Lower leg skin (tissue), 3 donors: ENCODE results near the gene VRTN.

Experiments
- CTCF ChIP-seq, 3 donors: fragments of 450-650 bp; IDR thresholded peaks; one replicate each; pipeline ENCODE4 v1.5.1; 2016; ENCODE audit warnings: antibody characterized with exemption in 3 of 3, mild to moderate bottlenecking in 3 of 3, moderate library complexity in 2 of 3
- POLR2A ChIP-seq, 2 donors: fragments of 450-650 bp; IDR thresholded peaks; one replicate each; pipeline ENCODE4 v1.6.1; 2016 to 2017; ENCODE audit warnings: antibody characterized with exemption in 2 of 2, mild to moderate bottlenecking in 1 of 2, moderate library complexity in 1 of 2

- TF ChIP-seq POLR2A (IDR thresholded peaks at IDR 0.05) (no peak), CTCF (IDR thresholded peaks at IDR 0.05) (no peak)
Observed at GRCh38 chr14:74350928-74351323, 2.7 kb downstream of the VRTN start.
